HEK293 (cell line): ENCODE data around the gene WSCD2.

ENCODE experiments used
- ZBTB8A ChIP-seq: fragments of 450-650 bp; formaldehyde crosslinking; IDR thresholded peaks from 2 replicates; pipeline ENCODE4 v1.5.1; 2016; ENCODE audit warnings: missing biosample characterization, missing genetic modification characterization
- ZNF146 ChIP-seq: fragments of 450-650 bp; formaldehyde crosslinking; IDR thresholded peaks from 2 replicates; pipeline ENCODE4 v1.5.1; 2016; ENCODE audit warnings: missing biosample characterization, missing genetic modification characterization
- ZNF76 ChIP-seq: fragments of 450-650 bp; formaldehyde crosslinking; IDR thresholded peaks from 2 replicates; pipeline ENCODE4; 2016; ENCODE audit warnings: low read depth, missing biosample characterization, missing genetic modification characterization, borderline replicate concordance
- TF ChIP-seq, protein P1 (sequence below): sonication (generic); formaldehyde crosslinking; IDR thresholded peaks from 2 replicates; pipeline ENCODE4 v1.8.1; 2022; ENCODE audit warnings: mild to moderate bottlenecking, moderate library complexity, missing genetic modification reagents
- TF ChIP-seq, protein P2 (sequence below): fragments of 450-650 bp; formaldehyde crosslinking; IDR thresholded peaks from 2 replicates; pipeline ENCODE4 v1.5.1; 2016; ENCODE audit warnings: missing biosample characterization, missing genetic modification characterization, borderline replicate concordance
- TF ChIP-seq, protein P3 (sequence below): fragments of 450-650 bp; formaldehyde crosslinking; IDR thresholded peaks from 2 replicates; pipeline ENCODE4 v1.5.1; 2016; ENCODE audit warnings: missing biosample characterization, missing genetic modification characterization
- TF ChIP-seq, protein P4 (sequence below): fragments of 450-650 bp; formaldehyde crosslinking; IDR thresholded peaks from 2 replicates; pipeline ENCODE4 v1.5.1; 2016; ENCODE audit warnings: missing biosample characterization, missing genetic modification characterization
- TF ChIP-seq, protein P5 (sequence below): fragments of 450-650 bp; formaldehyde crosslinking; IDR thresholded peaks from 2 replicates; pipeline ENCODE4 v1.5.1; 2016; ENCODE audit warnings: missing biosample characterization, missing genetic modification characterization

DNA sequence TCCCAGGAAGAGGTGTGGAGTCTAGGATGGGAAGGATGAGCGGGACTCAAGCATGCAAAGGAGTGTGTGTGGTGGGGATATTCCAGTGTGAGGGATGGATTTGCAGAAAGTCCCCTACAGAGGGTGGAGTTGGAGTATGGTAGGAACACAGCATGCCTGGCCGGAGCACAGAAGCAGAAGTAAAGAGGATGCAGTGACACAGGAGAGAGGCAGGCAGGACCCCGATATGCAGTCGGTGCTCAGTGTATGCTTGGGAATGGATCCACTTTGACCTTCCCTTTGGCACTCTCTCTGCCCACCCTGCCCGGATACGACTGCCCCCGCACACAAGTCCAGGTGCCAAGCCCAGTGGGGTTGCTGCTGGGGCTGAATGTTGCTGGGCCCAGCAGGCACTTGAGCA lies 21.3 kb downstream of the WSCD2 start:
- TF ChIP-seq ZBTB8A (tag by site-specific recombination) = no peak
- TF ChIP-seq ZNF146 = no peak
- TF ChIP-seq, protein P1, sequence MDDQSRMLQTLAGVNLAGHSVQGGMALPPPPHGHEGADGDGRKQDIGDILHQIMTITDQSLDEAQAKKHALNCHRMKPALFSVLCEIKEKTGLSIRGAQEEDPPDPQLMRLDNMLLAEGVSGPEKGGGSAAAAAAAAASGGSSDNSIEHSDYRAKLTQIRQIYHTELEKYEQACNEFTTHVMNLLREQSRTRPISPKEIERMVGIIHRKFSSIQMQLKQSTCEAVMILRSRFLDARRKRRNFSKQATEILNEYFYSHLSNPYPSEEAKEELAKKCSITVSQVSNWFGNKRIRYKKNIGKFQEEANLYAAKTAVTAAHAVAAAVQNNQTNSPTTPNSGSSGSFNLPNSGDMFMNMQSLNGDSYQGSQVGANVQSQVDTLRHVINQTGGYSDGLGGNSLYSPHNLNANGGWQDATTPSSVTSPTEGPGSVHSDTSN = no peak
- no peak for TF ChIP-seq ZNF76 (tag by site-specific recombination)
- TF ChIP-seq, protein P2, sequence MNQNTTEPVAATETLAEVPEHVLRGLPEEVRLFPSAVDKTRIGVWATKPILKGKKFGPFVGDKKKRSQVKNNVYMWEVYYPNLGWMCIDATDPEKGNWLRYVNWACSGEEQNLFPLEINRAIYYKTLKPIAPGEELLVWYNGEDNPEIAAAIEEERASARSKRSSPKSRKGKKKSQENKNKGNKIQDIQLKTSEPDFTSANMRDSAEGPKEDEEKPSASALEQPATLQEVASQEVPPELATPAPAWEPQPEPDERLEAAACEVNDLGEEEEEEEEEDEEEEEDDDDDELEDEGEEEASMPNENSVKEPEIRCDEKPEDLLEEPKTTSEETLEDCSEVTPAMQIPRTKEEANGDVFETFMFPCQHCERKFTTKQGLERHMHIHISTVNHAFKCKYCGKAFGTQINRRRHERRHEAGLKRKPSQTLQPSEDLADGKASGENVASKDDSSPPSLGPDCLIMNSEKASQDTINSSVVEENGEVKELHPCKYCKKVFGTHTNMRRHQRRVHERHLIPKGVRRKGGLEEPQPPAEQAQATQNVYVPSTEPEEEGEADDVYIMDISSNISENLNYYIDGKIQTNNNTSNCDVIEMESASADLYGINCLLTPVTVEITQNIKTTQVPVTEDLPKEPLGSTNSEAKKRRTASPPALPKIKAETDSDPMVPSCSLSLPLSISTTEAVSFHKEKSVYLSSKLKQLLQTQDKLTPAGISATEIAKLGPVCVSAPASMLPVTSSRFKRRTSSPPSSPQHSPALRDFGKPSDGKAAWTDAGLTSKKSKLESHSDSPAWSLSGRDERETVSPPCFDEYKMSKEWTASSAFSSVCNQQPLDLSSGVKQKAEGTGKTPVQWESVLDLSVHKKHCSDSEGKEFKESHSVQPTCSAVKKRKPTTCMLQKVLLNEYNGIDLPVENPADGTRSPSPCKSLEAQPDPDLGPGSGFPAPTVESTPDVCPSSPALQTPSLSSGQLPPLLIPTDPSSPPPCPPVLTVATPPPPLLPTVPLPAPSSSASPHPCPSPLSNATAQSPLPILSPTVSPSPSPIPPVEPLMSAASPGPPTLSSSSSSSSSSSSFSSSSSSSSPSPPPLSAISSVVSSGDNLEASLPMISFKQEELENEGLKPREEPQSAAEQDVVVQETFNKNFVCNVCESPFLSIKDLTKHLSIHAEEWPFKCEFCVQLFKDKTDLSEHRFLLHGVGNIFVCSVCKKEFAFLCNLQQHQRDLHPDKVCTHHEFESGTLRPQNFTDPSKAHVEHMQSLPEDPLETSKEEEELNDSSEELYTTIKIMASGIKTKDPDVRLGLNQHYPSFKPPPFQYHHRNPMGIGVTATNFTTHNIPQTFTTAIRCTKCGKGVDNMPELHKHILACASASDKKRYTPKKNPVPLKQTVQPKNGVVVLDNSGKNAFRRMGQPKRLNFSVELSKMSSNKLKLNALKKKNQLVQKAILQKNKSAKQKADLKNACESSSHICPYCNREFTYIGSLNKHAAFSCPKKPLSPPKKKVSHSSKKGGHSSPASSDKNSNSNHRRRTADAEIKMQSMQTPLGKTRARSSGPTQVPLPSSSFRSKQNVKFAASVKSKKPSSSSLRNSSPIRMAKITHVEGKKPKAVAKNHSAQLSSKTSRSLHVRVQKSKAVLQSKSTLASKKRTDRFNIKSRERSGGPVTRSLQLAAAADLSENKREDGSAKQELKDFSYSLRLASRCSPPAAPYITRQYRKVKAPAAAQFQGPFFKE (tag by site-specific recombination) = no peak
- TF ChIP-seq, protein P3, sequence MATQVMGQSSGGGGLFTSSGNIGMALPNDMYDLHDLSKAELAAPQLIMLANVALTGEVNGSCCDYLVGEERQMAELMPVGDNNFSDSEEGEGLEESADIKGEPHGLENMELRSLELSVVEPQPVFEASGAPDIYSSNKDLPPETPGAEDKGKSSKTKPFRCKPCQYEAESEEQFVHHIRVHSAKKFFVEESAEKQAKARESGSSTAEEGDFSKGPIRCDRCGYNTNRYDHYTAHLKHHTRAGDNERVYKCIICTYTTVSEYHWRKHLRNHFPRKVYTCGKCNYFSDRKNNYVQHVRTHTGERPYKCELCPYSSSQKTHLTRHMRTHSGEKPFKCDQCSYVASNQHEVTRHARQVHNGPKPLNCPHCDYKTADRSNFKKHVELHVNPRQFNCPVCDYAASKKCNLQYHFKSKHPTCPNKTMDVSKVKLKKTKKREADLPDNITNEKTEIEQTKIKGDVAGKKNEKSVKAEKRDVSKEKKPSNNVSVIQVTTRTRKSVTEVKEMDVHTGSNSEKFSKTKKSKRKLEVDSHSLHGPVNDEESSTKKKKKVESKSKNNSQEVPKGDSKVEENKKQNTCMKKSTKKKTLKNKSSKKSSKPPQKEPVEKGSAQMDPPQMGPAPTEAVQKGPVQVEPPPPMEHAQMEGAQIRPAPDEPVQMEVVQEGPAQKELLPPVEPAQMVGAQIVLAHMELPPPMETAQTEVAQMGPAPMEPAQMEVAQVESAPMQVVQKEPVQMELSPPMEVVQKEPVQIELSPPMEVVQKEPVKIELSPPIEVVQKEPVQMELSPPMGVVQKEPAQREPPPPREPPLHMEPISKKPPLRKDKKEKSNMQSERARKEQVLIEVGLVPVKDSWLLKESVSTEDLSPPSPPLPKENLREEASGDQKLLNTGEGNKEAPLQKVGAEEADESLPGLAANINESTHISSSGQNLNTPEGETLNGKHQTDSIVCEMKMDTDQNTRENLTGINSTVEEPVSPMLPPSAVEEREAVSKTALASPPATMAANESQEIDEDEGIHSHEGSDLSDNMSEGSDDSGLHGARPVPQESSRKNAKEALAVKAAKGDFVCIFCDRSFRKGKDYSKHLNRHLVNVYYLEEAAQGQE (tag by site-specific recombination) = no peak
- TF ChIP-seq, protein P4, sequence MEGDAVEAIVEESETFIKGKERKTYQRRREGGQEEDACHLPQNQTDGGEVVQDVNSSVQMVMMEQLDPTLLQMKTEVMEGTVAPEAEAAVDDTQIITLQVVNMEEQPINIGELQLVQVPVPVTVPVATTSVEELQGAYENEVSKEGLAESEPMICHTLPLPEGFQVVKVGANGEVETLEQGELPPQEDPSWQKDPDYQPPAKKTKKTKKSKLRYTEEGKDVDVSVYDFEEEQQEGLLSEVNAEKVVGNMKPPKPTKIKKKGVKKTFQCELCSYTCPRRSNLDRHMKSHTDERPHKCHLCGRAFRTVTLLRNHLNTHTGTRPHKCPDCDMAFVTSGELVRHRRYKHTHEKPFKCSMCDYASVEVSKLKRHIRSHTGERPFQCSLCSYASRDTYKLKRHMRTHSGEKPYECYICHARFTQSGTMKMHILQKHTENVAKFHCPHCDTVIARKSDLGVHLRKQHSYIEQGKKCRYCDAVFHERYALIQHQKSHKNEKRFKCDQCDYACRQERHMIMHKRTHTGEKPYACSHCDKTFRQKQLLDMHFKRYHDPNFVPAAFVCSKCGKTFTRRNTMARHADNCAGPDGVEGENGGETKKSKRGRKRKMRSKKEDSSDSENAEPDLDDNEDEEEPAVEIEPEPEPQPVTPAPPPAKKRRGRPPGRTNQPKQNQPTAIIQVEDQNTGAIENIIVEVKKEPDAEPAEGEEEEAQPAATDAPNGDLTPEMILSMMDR (tag by site-specific recombination) = no peak
- TF ChIP-seq, protein P5, sequence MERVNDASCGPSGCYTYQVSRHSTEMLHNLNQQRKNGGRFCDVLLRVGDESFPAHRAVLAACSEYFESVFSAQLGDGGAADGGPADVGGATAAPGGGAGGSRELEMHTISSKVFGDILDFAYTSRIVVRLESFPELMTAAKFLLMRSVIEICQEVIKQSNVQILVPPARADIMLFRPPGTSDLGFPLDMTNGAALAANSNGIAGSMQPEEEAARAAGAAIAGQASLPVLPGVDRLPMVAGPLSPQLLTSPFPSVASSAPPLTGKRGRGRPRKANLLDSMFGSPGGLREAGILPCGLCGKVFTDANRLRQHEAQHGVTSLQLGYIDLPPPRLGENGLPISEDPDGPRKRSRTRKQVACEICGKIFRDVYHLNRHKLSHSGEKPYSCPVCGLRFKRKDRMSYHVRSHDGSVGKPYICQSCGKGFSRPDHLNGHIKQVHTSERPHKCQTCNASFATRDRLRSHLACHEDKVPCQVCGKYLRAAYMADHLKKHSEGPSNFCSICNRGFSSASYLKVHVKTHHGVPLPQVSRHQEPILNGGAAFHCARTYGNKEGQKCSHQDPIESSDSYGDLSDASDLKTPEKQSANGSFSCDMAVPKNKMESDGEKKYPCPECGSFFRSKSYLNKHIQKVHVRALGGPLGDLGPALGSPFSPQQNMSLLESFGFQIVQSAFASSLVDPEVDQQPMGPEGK (tag by site-specific recombination) = no peak
